ENCODE measurements around the gene CAPZB. TPM values are rescaled to one million over a fixed set of nuclear protein-coding genes. Genes with fewer than 3 reads are reported as not detected.

Gene CAPZB
- total RNA-seq, 4 donors from 2014 or later, result 58.2 to 109 (median 96.7) TPM

GRCh38 chr1:19411612-19412011 lies 73.7 kb downstream of the CAPZB start:
- DNase-seq (ENCODE audit: low spot score in 2 of 2), result no peak
- H3K4me1 ChIP-seq, result peaks cover 0 to 43% (median 16%) of the 10 kb centered on the region in 4 donors
- H3K9me3 ChIP-seq, result no peaks in the 10 kb centered on the region
- H3K27me3 ChIP-seq, result no peaks in the 10 kb centered on the region
- no peak overlapping the region for H3K4me3 ChIP-seq
- H3K27ac ChIP-seq, result no peak overlapping the region
- no peak for TF ChIP-seq EP300 (IDR thresholded peaks at IDR 0.05)
- no peak for TF ChIP-seq POLR2A (IDR thresholded peaks at IDR 0.05)
- peaks cover 0 to 5% (median 0%) of the 10 kb centered on the region in 3 donors for H3K36me3 ChIP-seq
- 63 to 87% methylated on average over 8 of the region's 8 CpGs for WGBS, 2 donors

GRCh38 chr1:19410393-19410792 lies 74.9 kb downstream of the CAPZB start:
- WGBS, 2 donors, result 83 to 84% methylated on average over 5 of the region's 5 CpGs
- Histone ChIP-seq H3K4me3 (no peak overlapping the region), H3K27ac (no peak overlapping the region), H3K4me1 (peaks cover 0 to 49% (median 21%) of the 10 kb centered on the region in 4 donors), H3K27me3 (no peaks in the 10 kb centered on the region), H3K9me3 (no peaks in the 10 kb centered on the region), H3K36me3 (no peaks in the 10 kb centered on the region)
- TF ChIP-seq EP300 (IDR thresholded peaks at IDR 0.05), result no peak
- TF ChIP-seq CTCF (IDR thresholded peaks at IDR 0.05), result no peak
- TF ChIP-seq POLR2A (IDR thresholded peaks at IDR 0.05), result no peak
- no peak for DNase-seq (ENCODE audit: low spot score in 2 of 2)

- no peak overlapping the region for H3K27ac ChIP-seq
- no peak overlapping the region for H3K4me3 ChIP-seq
- no peak for DNase-seq (ENCODE audit: low spot score in 2 of 2)
- TF ChIP-seq POLR2A (IDR thresholded peaks at IDR 0.05), result no peak
- no peak for TF ChIP-seq CTCF (IDR thresholded peaks at IDR 0.05)
- TF ChIP-seq EP300 (IDR thresholded peaks at IDR 0.05), result no peak
- 95 to 96% methylated on average over 7 of the region's 7 CpGs for WGBS, 2 donors
- no peaks in the 10 kb centered on the region for H3K9me3 ChIP-seq
- no peaks in the 10 kb centered on the region for H3K27me3 ChIP-seq
- H3K36me3 ChIP-seq, result no peaks in the 10 kb centered on the region
- H3K4me1 ChIP-seq, result peaks cover 0 to 49% (median 18%) of the 10 kb centered on the region in 4 donors
These were observed 75.6 kb downstream of the CAPZB start for GRCh38 chr1:19409477-19410341.

- 79 to 83% methylated on average over 8 of the region's 8 CpGs for WGBS, 2 donors
- no peak for DNase-seq (ENCODE audit: low spot score in 2 of 2)
- TF ChIP-seq CTCF (IDR thresholded peaks at IDR 0.05), result no peak
- TF ChIP-seq POLR2A (IDR thresholded peaks at IDR 0.05), result no peak
- TF ChIP-seq EP300 (IDR thresholded peaks at IDR 0.05), result no peak
- peaks cover 0 to 43% (median 13%) of the 10 kb centered on the region in 4 donors for H3K4me1 ChIP-seq
- no peak overlapping the region for H3K27ac ChIP-seq
- H3K36me3 ChIP-seq, result no peaks in the 10 kb centered on the region
- no peak overlapping the region for H3K4me3 ChIP-seq
- no peaks in the 10 kb centered on the region for H3K9me3 ChIP-seq
- no peaks in the 10 kb centered on the region for H3K27me3 ChIP-seq
These were observed 77.7 kb downstream of the CAPZB start for GRCh38 chr1:19407494-19408096.

- H3K4me3 ChIP-seq, result no peak overlapping the region
- TF ChIP-seq POLR2A (IDR thresholded peaks at IDR 0.05) (no peak), CTCF (IDR thresholded peaks at IDR 0.05) (no peak), EP300 (IDR thresholded peaks at IDR 0.05) (no peak)
- 92 to 96% methylated on average over 5 of the region's 5 CpGs for WGBS, 2 donors
- no peaks in the 10 kb centered on the region for H3K36me3 ChIP-seq
- DNase-seq (ENCODE audit: low spot score in 2 of 2), result no peak
- H3K27me3 ChIP-seq, result no peaks in the 10 kb centered on the region
- H3K27ac ChIP-seq, result no peak overlapping the region
- no peaks in the 10 kb centered on the region for H3K9me3 ChIP-seq
- H3K4me1 ChIP-seq, result peaks cover 0 to 53% (median 17%) of the 10 kb centered on the region in 4 donors
These were observed 78.7 kb downstream of the CAPZB start for GRCh38 chr1:19406680-19407079.
